ENCODE measurements around the gene ATP4B.

GRCh38 chr13:113639616-113640262, 18.3 kb downstream of the ATP4B start:
- TF ChIP-seq POLR2A (IDR thresholded peaks at IDR 0.05; ENCODE audit: low read depth, low read length) = no peak
- no peak for TF ChIP-seq SPI1 (IDR thresholded peaks at IDR 0.05; ENCODE audit: low read depth, low read length)
- TF ChIP-seq TAF1 (IDR thresholded peaks at IDR 0.05; ENCODE audit: low read depth, low read length) = no peak
- no peak for TF ChIP-seq POLR2AphosphoS5 (IDR thresholded peaks at IDR 0.05; ENCODE audit: low read depth, low read length)

Data from GM12891 (cell line).